Lung (tissue), 12 donors: ENCODE measurements around the gene PIAS3. TPM values are rescaled to one million over a fixed set of nuclear protein-coding genes. Genes with fewer than 3 reads are reported as not detected.
A peak's percentile ranks its signal among the peaks of the same experiment; 100 is the strongest.

Experiments
- ATAC-seq: fragments of 200-7000 bp; cut with Tn5 transposase; one replicate; pipeline ENCODE4 v1.9.1; 2020; ENCODE audit warnings: moderate number of reproducible peaks; ENCODE audit not compliant: insufficient read depth, low FRiP score
- DNase-seq, 3 donors: peaks; one replicate each; pipeline ENCODE4 v3.0.0-alpha.2; 2013 to 2017
- H3K27ac ChIP-seq, 2 donors: one replicate each; pipeline ENCODE4 v1.5.1; 2013; ENCODE audit warnings: mild to moderate bottlenecking in 2 of 2, moderate library complexity in 2 of 2, control low read depth in 1 of 2, inconsistent platforms in 1 of 2, low read depth in 1 of 2, low read length in 1 of 2
- H3K27me3 ChIP-seq, 3 donors: one replicate each; pipeline ENCODE4 v1.5.1; 2013; ENCODE audit warnings: low read length in 2 of 3; ENCODE audit not compliant: control insufficient read depth in 3 of 3, insufficient read depth in 3 of 3
- H3K36me3 ChIP-seq, 4 donors: one replicate each; pipeline ENCODE4 v1.5.1; 2013; ENCODE audit warnings: low read length in 4 of 4, mild to moderate bottlenecking in 1 of 4, moderate library complexity in 1 of 4; ENCODE audit not compliant: control insufficient read depth in 4 of 4, insufficient read depth in 4 of 4
- H3K4me1 ChIP-seq, 5 donors: one replicate each; pipeline ENCODE4 v1.5.1; 2013; ENCODE audit warnings: low read length in 5 of 5, mild to moderate bottlenecking in 2 of 5, moderate library complexity in 1 of 5; ENCODE audit not compliant: control insufficient read depth in 5 of 5, insufficient read depth in 5 of 5
- H3K4me3 ChIP-seq: one replicate; pipeline ENCODE4 v1.5.1; 2013; ENCODE audit warnings: mild to moderate bottlenecking, control low read depth, moderate library complexity
- H3K9ac ChIP-seq, 2 donors: one replicate each; pipeline ENCODE4 v1.5.1; 2013; ENCODE audit warnings: low read length in 2 of 2, control low read depth in 1 of 2; ENCODE audit not compliant: insufficient read depth in 1 of 2
- H3K9me3 ChIP-seq, 4 donors: one replicate each; pipeline ENCODE4 v1.5.1; 2013; ENCODE audit warnings: low read length in 3 of 4, mild to moderate bottlenecking in 1 of 4, moderate library complexity in 1 of 4; ENCODE audit not compliant: control insufficient read depth in 4 of 4, insufficient read depth in 3 of 4
- WGBS, 2 donors: extraction: QIAGEN DNeasy Blood & Tissue Kit; methylation state at CpG; one replicate each; pipeline ENCODE4 v1.1.7; 2013; 5-methylcytosine and 5-hydroxymethylcytosine counted together
- polyA plus RNA-seq, 2 donors: library from polyadenylated mRNA; stranded (reverse); fragments of 200-250 nt; gene quantifications; one replicate each; pipeline ENCODE4 v1.2.1, GENCODE V29; 2013
- total RNA-seq, 2 donors: library from RNA; depleted of rRNA in 1 of 2; stranded (reverse); fragments of >200 nt in 1 of 2; gene quantifications; one replicate each; pipeline ENCODE4 v1.2.1, GENCODE V29; 2014 to 2021
- TF ChIP-seq, protein P1 (sequence below): IDR thresholded peaks from 2 replicates; pipeline ENCODE4 v1.5.1; 2012; ENCODE audit warnings: mild to moderate bottlenecking; ENCODE audit errors: control extremely low read depth, extremely low read depth
- donor health status: control.
- donor health status: control.
- donor health status: Bipolar disorder and iron deficiency.
- donor health status: healthy.
- donor health status: DM: yes; HTN: yes; CAD: no.

PIAS3 gene
- total and polyA plus RNA-seq, 4 donors, result 23.5 to 54.9 (median 29.2) TPM

DNA sequence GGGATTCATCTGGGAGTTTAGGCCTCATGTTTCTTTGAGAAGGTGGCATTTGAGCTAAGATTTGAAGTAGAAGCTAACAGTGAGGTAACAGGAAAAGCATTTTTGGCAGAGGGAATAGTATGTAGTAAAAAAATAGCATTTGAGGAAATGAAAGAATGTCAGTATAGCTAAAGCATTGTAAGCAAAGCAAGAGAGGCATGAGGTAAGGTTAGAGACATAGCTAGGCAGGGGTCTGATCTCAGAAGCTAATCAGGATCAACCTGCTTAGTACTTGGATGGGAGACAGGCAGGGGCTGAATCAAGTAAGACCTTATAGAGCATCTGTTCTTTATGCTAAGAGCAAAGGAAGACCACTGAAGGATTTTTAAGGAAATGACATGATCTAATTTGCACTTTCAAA lies 30.9 kb downstream of the PIAS3 start:
- Histone ChIP-seq H3K4me1 (peaks cover 0 to 8% (median 0%) of the 10 kb centered on the region in 5 donors), H3K36me3 (peaks cover 28 to 51% (median 32%) of the 10 kb centered on the region in 4 donors), H3K9ac (no peak overlapping the region), H3K27ac (no peak overlapping the region), H3K4me3 (no peak overlapping the region), H3K27me3 (no peaks in the 10 kb centered on the region), H3K9me3 (no peaks in the 10 kb centered on the region)
- no peak for ATAC-seq
- DNase-seq, result no peak
- TF ChIP-seq, protein P1, sequence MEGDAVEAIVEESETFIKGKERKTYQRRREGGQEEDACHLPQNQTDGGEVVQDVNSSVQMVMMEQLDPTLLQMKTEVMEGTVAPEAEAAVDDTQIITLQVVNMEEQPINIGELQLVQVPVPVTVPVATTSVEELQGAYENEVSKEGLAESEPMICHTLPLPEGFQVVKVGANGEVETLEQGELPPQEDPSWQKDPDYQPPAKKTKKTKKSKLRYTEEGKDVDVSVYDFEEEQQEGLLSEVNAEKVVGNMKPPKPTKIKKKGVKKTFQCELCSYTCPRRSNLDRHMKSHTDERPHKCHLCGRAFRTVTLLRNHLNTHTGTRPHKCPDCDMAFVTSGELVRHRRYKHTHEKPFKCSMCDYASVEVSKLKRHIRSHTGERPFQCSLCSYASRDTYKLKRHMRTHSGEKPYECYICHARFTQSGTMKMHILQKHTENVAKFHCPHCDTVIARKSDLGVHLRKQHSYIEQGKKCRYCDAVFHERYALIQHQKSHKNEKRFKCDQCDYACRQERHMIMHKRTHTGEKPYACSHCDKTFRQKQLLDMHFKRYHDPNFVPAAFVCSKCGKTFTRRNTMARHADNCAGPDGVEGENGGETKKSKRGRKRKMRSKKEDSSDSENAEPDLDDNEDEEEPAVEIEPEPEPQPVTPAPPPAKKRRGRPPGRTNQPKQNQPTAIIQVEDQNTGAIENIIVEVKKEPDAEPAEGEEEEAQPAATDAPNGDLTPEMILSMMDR, result no peak

DNA sequence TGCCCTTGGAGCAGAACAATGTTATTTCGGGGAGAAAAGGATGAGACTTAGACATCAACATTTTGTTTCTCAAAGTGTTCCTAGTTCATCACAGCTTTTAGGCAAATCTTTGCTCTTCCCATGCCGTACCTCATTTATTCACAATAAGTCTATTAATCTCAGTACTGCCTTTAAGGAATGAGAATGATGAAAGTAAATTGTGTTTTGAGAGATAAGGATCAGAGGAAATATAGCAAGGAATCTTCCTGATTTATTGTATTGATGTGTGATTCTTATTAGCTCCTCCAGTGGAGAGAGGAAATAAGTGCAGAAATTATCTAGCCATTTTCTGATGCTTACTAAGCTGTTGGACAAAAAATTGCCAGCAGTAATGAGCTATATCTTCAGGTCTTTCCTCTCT lies 32.9 kb downstream of the PIAS3 start:
- Histone ChIP-seq H3K36me3 (peaks cover 18 to 45% (median 27%) of the 10 kb centered on the region in 4 donors), H3K4me3 (no peak overlapping the region), H3K4me1 (peaks cover 0 to 8% (median 0%) of the 10 kb centered on the region in 5 donors), H3K27ac (no peak overlapping the region), H3K9me3 (no peaks in the 10 kb centered on the region), H3K27me3 (no peaks in the 10 kb centered on the region), H3K9ac (no peak overlapping the region)
- WGBS, 2 donors, result 89 to 90% methylated on average over 2 of the region's 2 CpGs
- ATAC-seq (no peak), DNase-seq (no peak)
- TF ChIP-seq, protein P1, result no peak

DNA sequence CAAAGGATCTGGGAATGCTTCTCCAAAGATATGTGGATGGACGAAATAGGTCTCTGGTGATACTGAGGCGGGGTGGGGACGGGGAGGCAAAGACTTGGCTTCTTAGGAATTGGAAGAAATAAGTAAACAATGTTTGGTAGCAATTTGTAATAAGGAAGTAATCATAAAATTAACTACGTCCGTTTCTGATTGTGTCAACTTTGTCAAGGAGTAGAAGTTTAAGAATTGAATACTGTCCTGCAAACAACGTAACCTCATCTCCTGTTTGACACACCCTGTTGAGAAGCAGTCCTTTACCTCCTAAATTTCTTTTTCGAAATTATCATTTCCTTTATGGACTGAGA lies 34.4 kb downstream of the PIAS3 start:
- peaks cover 13 to 33% (median 24%) of the 10 kb centered on the region in 4 donors for H3K36me3 ChIP-seq
- peak overlapping the region; percentile 92 to 95 for H3K27ac ChIP-seq
- peak overlapping the region; percentile 68 for H3K4me3 ChIP-seq
- no peaks in the 10 kb centered on the region for H3K9me3 ChIP-seq
- peak overlapping the region; percentile 81 to 87 for H3K9ac ChIP-seq
- DNase-seq (no peak), ATAC-seq (no peak)
- TF ChIP-seq, protein P1, result no peak
- H3K27me3 ChIP-seq, result no peaks in the 10 kb centered on the region
- WGBS, 2 donors, result 0 to 1% methylated on average over 7 of the region's 7 CpGs
- H3K4me1 ChIP-seq, result peaks cover 0 to 8% (median 0%) of the 10 kb centered on the region in 5 donors
